DMS53 (cell line): Measurements from ENCODE around the gene GLT8D2.

ENCODE experiments used
- DNase-seq: peaks from one replicate; lab custom pipeline; 2025; lab: John Stamatoyannopoulos, UW

The GLT8D2 gene

GRCh38 chr12:104000807-104001434 lies 49.1 kb downstream of the GLT8D2 start:
- no peak for DNase-seq

- DNase-seq, result no peak
Observed at GRCh38 chr12:103998976-103999375, 51.0 kb downstream of the GLT8D2 start.

- DNase-seq, result no peak
Observed at GRCh38 chr12:103997286-103997900, 52.6 kb downstream of the GLT8D2 start.

- DNase-seq, result no peak
Observed at GRCh38 chr12:103996595-103996994, 53.4 kb downstream of the GLT8D2 start.

GRCh38 chr12:103994235-103994634 lies 55.8 kb downstream of the GLT8D2 start:
- peak; percentile 24 for DNase-seq

GRCh38 chr12:103986829-103987228 lies 63.2 kb downstream of the GLT8D2 start:
- DNase-seq, result no peak

- DNase-seq, result no peak
Observed at GRCh38 chr12:103978384-103978982, 71.5 kb downstream of the GLT8D2 start.

GRCh38 chr12:103975368-103975767 lies 74.6 kb downstream of the GLT8D2 start:
- no peak for DNase-seq

GRCh38 chr12:103973909-103974308 lies 76.1 kb downstream of the GLT8D2 start:
- no peak for DNase-seq

- no peak for DNase-seq
Observed at GRCh38 chr12:103969391-103969790, 80.6 kb downstream of the GLT8D2 start.

GRCh38 chr12:103966736-103967135 lies 83.3 kb downstream of the GLT8D2 start:
- DNase-seq, result no peak

GRCh38 chr12:103965590-103966504 lies 84.1 kb downstream of the GLT8D2 start, which contains the start of gene TDG:
TDG (plus strand) TSS chr12:103965872; CDS start chr12:103966038, 166 bp downstream.
- DNase-seq, result peak; percentile 100

- DNase-seq, result peak; percentile 43
Observed at GRCh38 chr12:103965255-103965589, 84.8 kb downstream of the GLT8D2 start.

- DNase-seq, result no peak
Observed at GRCh38 chr12:103964805-103965204, 85.2 kb downstream of the GLT8D2 start.

GRCh38 chr12:103962493-103962892 lies 87.5 kb downstream of the GLT8D2 start:
- peak; percentile 30 for DNase-seq

GRCh38 chr12:103960616-103961227 lies 89.3 kb downstream of the GLT8D2 start:
- DNase-seq, result peak; percentile 60

GRCh38 chr12:103958621-103959020 lies 91.4 kb downstream of the GLT8D2 start:
- no peak for DNase-seq

- DNase-seq, result no peak
Observed at GRCh38 chr12:103957865-103958388, 92.1 kb downstream of the GLT8D2 start.

GRCh38 chr12:103956509-103957027 lies 93.4 kb downstream of the GLT8D2 start:
- DNase-seq, result peak; percentile 78

- DNase-seq, result peak; percentile 63
Observed at GRCh38 chr12:103955811-103956508, 94.0 kb downstream of the GLT8D2 start.

GRCh38 chr12:103952497-103952896 lies 97.5 kb downstream of the GLT8D2 start:
- no peak for DNase-seq
